Uterus (tissue), 4 donors: ENCODE data around the gene KIF3C. TPM values are rescaled to one million over a fixed set of nuclear protein-coding genes. Genes with fewer than 3 reads are reported as not detected.
"Not testable (repeated sequence)": the region's sequence is repeated elsewhere in the genome, so short reads cannot be mapped to it uniquely, and the experiment has no call there.

Source experiments
- DNase-seq, 2 donors: peaks; one replicate each; pipeline ENCODE4 v3.0.0-alpha.2; 2019 to 2020
- H3K27ac ChIP-seq, 2 donors: fragments of 200-600 bp; sonication (generic); 1 replicate in 1 of 2; 2 replicates in 1 of 2; pipeline ENCODE4 v1.5.1; 2016 to 2018
- H3K27me3 ChIP-seq, 2 donors: fragments of 200-600 bp; sonication (generic); one replicate each; pipeline ENCODE4 v1.5.1; 2018 to 2019; ENCODE audit warnings: control low read depth in 1 of 2
- H3K36me3 ChIP-seq, 2 donors: fragments of 200-600 bp; sonication (generic); one replicate each; pipeline ENCODE4 v1.5.1; 2019; ENCODE audit warnings: control low read depth in 1 of 2
- H3K4me1 ChIP-seq, 2 donors: fragments of 200-600 bp; sonication (generic); one replicate each; pipeline ENCODE4 v1.5.1; 2018 to 2019; ENCODE audit warnings: control low read depth in 1 of 2
- H3K4me3 ChIP-seq, 2 donors: fragments of 200-600 bp; sonication (generic); 1 replicate in 1 of 2; 2 replicates in 1 of 2; pipeline ENCODE4 v1.5.1; 2018 to 2019; ENCODE audit warnings: mild to moderate bottlenecking in 1 of 2
- H3K9me3 ChIP-seq, 2 donors: fragments of 200-600 bp; sonication (generic); one replicate each; pipeline ENCODE4 v1.5.1; 2019; ENCODE audit warnings: control low read depth in 1 of 2
- POLR2A ChIP-seq, 2 donors: fragments of 450-650 bp; IDR thresholded peaks; one replicate each; pipeline ENCODE4 v1.6.1; 2016; ENCODE audit warnings: antibody characterized with exemption in 2 of 2, mild to moderate bottlenecking in 1 of 2, moderate library complexity in 1 of 2
- intact Hi-C: fragments of 100-400 bp; cut with DNase I; formaldehyde crosslinking; loops from one replicate; pipeline ENCODE4 v1.15.1; 2023; ENCODE audit warnings: low total_unique reads
- total RNA-seq, 4 donors: library from RNA; depleted of rRNA in 3 of 4; stranded (reverse); fragments of >200 nt in 3 of 4; gene quantifications; one replicate each; pipeline versions ENCODE4 v1.1.0 to v1.2.4, GENCODE V29; 2014 to 2023
- TF ChIP-seq, protein P1 (sequence below), 4 experiments: fragments of 200-600 bp in 2 of 4; fragments of 450-650 bp in 2 of 4; sonication (generic) in 2 of 4; IDR thresholded peaks; one replicate each; pipeline ENCODE4 v1.5.1; 2016 to 2019; ENCODE audit warnings: antibody characterized with exemption in 4 of 4, mild to moderate bottlenecking in 2 of 4, moderate library complexity in 1 of 4
- donor health status: DM: yes; HTN: yes; CAD: no.

KIF3C gene
- 10 to 100 TPM in 1 of 4 donors, 1 to 10 TPM in 3; 3.5 to 12.6 (median 7.4) TPM for total RNA-seq

DNA sequence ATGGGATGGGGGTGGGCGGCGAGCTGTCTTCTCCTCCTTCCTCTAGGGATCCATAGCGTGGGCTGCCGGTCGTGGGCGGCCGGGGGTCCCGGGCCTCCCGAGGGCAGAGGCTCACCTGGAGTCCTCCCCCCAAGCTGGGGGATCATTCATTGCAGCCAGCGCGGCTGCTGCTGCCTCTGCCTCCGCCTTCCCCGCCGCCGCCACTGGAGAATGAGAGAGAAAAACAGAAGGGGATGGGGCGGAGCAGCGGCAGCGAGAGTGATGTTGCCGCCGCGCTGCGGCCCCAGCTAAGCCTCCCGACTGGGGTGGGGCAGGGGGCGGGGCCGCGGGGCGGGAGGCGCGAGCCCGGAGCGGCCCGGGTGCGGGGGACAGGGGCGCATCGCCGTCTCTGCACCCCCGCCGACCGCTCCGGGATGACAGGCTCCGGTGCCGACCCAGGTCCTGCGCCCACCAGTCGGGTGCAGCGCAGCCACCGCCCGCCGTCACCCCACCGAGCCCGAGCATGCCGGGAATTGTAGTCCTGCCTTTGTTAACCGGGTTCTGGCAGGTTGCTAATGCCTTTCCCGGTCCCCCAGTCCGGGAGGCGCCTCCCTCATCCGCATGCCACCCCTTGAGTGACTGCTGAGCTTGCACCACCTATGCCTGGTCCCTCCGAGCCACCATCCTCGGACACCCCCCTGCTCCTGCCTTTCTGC, at the start of gene KIF3C:
Gene KIF3C (minus strand): TSS at position 225 of the 695 bp plus-strand sequence. CDS start 580 bp downstream, outside the sequence.
- peak within 1 kb of the TSS; percentile 69 to 77 for H3K27ac ChIP-seq
- TF ChIP-seq POLR2A (IDR thresholded peaks at IDR 0.05), result no peak
- TF ChIP-seq, protein P1, sequence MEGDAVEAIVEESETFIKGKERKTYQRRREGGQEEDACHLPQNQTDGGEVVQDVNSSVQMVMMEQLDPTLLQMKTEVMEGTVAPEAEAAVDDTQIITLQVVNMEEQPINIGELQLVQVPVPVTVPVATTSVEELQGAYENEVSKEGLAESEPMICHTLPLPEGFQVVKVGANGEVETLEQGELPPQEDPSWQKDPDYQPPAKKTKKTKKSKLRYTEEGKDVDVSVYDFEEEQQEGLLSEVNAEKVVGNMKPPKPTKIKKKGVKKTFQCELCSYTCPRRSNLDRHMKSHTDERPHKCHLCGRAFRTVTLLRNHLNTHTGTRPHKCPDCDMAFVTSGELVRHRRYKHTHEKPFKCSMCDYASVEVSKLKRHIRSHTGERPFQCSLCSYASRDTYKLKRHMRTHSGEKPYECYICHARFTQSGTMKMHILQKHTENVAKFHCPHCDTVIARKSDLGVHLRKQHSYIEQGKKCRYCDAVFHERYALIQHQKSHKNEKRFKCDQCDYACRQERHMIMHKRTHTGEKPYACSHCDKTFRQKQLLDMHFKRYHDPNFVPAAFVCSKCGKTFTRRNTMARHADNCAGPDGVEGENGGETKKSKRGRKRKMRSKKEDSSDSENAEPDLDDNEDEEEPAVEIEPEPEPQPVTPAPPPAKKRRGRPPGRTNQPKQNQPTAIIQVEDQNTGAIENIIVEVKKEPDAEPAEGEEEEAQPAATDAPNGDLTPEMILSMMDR (IDR thresholded peaks at IDR 0.05), result no peak
- H3K36me3 ChIP-seq, result no peaks in the 10 kb centered on the region
- H3K4me1 ChIP-seq, result peaks cover 0 to 5% of the 10 kb centered on the region in 2 donors
- H3K9me3 ChIP-seq, result no peaks in the 10 kb centered on the region
- H3K27me3 ChIP-seq, result no peaks in the 10 kb centered on the region
- peak; percentile 62 to 70 for DNase-seq
- intact Hi-C loops, result loop anchor here (10.0 kb wide), 2 partner anchors 162 to 202 kb away; no protein-coding TSS in a partner anchor
- peak within 1 kb of the TSS; percentile 68 to 89 for H3K4me3 ChIP-seq

DNA sequence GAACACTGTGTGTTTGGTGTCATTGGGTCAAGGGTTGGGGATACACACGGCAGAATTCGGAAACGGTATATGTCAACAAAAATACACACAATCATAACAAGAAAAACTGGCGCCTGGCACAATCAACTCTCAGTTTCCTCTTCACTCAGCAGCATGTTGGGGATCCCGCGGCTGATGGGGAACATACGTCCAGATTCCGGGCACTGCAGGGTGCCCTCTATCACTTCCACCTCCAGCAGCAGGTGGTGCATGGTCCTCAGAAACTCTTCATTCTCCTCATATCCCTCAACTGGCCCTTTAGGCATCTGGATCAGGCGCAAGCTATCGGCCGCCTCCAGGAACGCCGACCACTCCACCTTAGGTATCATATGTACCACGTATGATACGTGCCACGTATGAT, 45.8 kb upstream of the KIF3C start:
- H3K9me3 ChIP-seq, DNase-seq, H3K4me1 ChIP-seq, intact Hi-C loops, H3K36me3 ChIP-seq, H3K27ac ChIP-seq, H3K4me3 ChIP-seq, H3K27me3 ChIP-seq: not testable (repeated sequence)

DNA sequence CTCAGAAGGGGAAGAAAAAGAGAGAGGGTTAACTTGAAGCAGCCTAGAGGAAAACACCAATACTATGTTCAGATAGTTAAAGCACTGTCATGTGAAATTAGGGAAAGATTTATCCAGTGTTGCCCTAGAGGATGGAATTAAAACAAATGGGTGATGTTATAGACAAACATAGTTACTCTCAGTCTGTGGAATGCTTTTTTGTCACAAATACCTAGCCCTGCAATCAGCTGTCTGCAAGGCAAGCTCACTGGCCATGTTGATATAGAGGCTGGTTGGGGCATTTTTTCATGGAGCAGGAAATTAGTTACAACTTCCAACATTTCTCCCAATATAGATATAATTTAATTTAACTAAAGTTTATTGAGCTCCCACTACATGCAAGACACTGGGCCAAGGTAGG, 43.2 kb upstream of the KIF3C start:
- no peaks in the 10 kb centered on the region for H3K27me3 ChIP-seq
- H3K9me3 ChIP-seq, result no peaks in the 10 kb centered on the region
- intact Hi-C loops, result no loop called here
- TF ChIP-seq, protein P1 (IDR thresholded peaks at IDR 0.05), result no peak
- no peak for TF ChIP-seq POLR2A (IDR thresholded peaks at IDR 0.05)
- no peaks in the 10 kb centered on the region for H3K4me1 ChIP-seq
- H3K4me3 ChIP-seq, result no peak overlapping the region
- DNase-seq, result no peak
- H3K27ac ChIP-seq, result no peak overlapping the region
- no peaks in the 10 kb centered on the region for H3K36me3 ChIP-seq

DNA sequence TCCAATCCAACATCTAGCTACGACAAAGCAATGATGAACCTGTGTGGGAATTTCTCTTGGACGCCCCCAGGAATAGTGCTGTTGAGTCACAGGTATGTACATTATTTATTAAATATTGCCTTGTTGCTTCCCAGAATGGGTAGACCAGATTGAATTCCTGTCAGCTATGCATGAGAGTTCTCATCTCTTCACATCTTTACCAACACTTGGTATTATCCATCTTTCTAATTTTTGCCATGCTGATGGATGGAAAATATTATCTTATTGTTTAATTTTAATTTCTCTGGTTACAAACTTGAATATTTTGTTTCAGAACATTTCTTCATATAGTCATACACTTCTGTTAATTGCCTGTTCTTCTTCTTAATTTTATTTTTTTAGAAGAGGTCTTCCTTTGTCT, 42.0 kb upstream of the KIF3C start:
- H3K36me3 ChIP-seq, result no peaks in the 10 kb centered on the region
- no peaks in the 10 kb centered on the region for H3K9me3 ChIP-seq
- DNase-seq, result no peak
- no peaks in the 10 kb centered on the region for H3K4me1 ChIP-seq
- TF ChIP-seq POLR2A (IDR thresholded peaks at IDR 0.05), result no peak
- TF ChIP-seq, protein P1 (IDR thresholded peaks at IDR 0.05), result no peak
- H3K27ac ChIP-seq, result no peak overlapping the region
- no peak overlapping the region for H3K4me3 ChIP-seq
- H3K27me3 ChIP-seq, result no peaks in the 10 kb centered on the region
- intact Hi-C loops, result no loop called here

DNA sequence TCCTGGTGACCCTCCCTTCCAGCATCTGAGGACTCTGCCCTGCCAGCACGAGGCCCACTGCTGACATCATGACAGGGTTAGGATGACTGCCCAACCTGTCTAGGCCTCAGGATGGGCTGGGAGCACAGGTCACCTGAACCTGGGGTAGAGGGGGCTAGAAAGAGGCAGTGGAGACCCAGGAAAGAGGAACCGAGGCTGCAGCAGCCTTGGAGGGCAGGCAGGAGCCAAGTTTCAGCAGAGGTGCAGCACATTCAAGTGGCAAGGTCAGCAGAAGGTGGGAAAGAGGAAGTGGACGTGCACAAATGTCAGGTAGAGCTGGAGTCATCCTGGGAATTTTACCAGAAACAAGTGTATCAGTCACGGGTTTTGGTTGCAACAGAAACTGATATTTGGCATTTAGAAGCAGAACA, 37.9 kb upstream of the KIF3C start:
- no peak for DNase-seq
- Histone ChIP-seq H3K27ac (no peak overlapping the region), H3K4me3 (no peak overlapping the region), H3K9me3 (no peaks in the 10 kb centered on the region), H3K36me3 (no peaks in the 10 kb centered on the region), H3K27me3 (no peaks in the 10 kb centered on the region), H3K4me1 (peaks cover 0 to 3% of the 10 kb centered on the region in 2 donors)
- TF ChIP-seq POLR2A (IDR thresholded peaks at IDR 0.05), result no peak
- TF ChIP-seq, protein P1 (IDR thresholded peaks at IDR 0.05), result no peak
- intact Hi-C loops, result no loop called here
